ENCODE results near the gene APAF1.

APAF1 gene

DNA sequence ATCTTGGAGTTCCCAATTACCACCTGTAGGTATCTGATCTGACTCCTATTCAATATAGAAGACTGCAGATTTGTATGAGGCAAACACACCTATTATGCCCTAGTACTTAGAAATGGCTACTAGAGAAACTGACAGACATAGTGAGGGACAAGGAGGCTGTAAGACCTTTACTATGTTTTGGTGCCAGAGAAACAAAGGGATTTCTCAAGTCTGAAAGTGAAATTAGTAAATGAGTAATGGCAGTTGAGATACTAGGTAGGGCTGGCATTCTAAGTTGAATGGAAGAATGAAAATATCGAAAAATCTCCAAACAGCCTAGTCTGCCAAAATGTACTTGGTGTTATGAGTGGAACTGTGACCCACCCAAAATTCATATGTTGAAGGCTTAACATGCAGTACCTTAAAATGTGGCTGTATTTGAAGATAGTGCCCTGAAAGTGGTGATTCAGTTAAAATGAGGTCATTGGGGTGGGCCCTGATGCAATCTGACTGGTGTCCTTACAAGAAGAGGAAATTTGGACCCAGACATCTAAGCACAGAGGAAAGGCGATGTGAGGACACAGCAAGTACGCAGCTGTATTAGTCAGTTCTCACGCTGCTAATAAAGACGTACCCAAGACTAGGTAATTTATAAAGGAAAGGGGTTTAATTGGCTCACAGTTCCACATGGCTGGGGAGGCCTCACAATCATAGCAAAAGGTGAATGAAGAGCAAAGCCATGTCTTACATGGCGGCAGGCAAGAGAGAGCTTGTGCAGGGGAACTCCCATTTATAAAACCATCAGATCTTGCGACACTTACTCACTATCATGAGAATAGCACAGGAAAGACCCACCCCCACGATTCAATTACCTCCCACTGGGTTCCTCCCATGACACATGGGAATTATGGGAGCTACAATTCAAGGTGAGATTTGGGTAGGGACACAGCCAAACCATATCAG, 127.0 kb downstream of the APAF1 start:
- no peak for DNase-seq (ENCODE audit: low read depth)
- H3K4me3 ChIP-seq (ENCODE audit: low read length) = no peak overlapping the region
- TF ChIP-seq, protein P1, sequence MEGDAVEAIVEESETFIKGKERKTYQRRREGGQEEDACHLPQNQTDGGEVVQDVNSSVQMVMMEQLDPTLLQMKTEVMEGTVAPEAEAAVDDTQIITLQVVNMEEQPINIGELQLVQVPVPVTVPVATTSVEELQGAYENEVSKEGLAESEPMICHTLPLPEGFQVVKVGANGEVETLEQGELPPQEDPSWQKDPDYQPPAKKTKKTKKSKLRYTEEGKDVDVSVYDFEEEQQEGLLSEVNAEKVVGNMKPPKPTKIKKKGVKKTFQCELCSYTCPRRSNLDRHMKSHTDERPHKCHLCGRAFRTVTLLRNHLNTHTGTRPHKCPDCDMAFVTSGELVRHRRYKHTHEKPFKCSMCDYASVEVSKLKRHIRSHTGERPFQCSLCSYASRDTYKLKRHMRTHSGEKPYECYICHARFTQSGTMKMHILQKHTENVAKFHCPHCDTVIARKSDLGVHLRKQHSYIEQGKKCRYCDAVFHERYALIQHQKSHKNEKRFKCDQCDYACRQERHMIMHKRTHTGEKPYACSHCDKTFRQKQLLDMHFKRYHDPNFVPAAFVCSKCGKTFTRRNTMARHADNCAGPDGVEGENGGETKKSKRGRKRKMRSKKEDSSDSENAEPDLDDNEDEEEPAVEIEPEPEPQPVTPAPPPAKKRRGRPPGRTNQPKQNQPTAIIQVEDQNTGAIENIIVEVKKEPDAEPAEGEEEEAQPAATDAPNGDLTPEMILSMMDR (IDR thresholded peaks at IDR 0.05; ENCODE audit: insufficient read depth, low read depth, low read length, missing control alignments) = no peak

DNA sequence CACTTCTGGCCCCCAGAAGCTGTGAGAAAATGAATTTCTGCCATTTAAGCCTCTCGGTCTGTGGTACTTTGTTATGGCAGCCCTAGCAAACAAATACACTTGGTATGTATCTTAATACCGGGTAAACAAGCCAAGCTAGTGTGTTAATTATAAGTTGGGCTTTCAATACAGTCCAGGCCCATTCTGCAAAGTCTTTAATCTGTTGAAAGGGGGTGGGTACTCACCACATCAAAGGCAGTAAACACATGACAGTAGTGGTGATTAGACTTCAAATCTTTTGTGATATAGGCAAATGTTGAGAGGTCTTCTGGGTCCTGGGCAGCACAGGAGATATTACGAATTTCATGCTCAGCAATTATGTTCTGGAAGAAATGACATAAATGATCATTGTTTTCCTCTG, 127.7 kb downstream of the APAF1 start:
- DNase-seq (ENCODE audit: low read depth) = no peak
- no peak overlapping the region for H3K4me3 ChIP-seq (ENCODE audit: low read length)
- TF ChIP-seq, protein P1 (IDR thresholded peaks at IDR 0.05; ENCODE audit: insufficient read depth, low read depth, low read length, missing control alignments) = no peak

DNA sequence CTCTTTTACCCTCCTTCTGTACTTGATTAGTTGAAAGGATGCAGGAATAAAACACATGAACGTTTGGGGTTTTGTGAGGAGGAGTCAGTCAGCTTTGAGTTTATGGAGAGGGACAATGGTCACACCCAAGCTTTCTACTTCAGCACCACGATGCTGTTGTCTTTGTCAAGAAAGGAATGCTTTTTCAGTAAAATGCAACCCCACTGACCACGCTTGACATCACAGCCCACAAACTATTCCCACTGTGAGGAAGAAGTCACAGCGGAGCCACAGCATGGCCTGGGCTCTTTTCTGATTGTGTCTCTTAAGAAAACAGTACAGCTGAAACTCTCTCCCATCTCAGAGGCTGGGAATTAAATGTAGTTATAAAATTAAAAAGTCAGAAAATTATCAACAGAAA, 135.2 kb downstream of the APAF1 start:
- no peak for DNase-seq (ENCODE audit: low read depth)
- no peak overlapping the region for H3K4me3 ChIP-seq (ENCODE audit: low read length)
- TF ChIP-seq, protein P1 (IDR thresholded peaks at IDR 0.05; ENCODE audit: insufficient read depth, low read depth, low read length, missing control alignments) = no peak

DNA sequence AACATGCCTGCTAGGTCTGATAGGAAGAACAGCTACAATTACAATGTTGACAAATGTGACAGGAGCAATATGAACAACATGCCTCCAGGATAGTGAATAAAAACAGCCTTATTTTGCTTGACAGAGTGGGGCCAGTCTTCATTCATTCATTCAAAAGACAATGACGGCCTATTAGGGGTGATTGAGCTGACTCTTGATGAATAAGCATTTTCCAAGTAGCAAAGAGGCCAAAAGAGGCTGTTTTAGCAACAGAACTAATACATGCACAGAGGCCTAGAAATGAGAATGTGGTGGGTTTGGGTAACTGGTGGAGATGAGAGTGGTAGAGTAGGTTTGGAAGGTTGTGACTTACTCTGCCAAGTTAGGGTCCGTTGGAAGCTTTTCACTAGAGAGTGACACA, 138.3 kb downstream of the APAF1 start:
- no peak overlapping the region for H3K4me3 ChIP-seq (ENCODE audit: low read length)
- DNase-seq (ENCODE audit: low read depth) = no peak
- TF ChIP-seq, protein P1 (IDR thresholded peaks at IDR 0.05; ENCODE audit: insufficient read depth, low read depth, low read length, missing control alignments) = no peak
